Suprapubic skin (tissue), 3 donors: Measurements from ENCODE around the gene FXYD3.

Source experiments
- EP300 ChIP-seq: sonication (generic); formaldehyde crosslinking; IDR thresholded peaks from one replicate; pipeline ENCODE4 v1.6.1; 2017; ENCODE audit warnings: antibody characterized with exemption
- POLR2A ChIP-seq, 2 donors: fragments of 450-650 bp; IDR thresholded peaks; one replicate each; pipeline ENCODE4 v1.6.1; 2017; ENCODE audit warnings: antibody characterized with exemption in 2 of 2, mild to moderate bottlenecking in 2 of 2, moderate library complexity in 2 of 2
- TF ChIP-seq, protein P1 (sequence below), 2 donors: fragments of 200-600 bp in 1 of 2; fragments of 450-650 bp in 1 of 2; sonication (generic) in 1 of 2; IDR thresholded peaks; one replicate each; pipeline ENCODE4 v1.5.1; 2016 to 2019; ENCODE audit warnings: antibody characterized with exemption in 2 of 2, mild to moderate bottlenecking in 1 of 2, moderate library complexity in 1 of 2

DNA sequence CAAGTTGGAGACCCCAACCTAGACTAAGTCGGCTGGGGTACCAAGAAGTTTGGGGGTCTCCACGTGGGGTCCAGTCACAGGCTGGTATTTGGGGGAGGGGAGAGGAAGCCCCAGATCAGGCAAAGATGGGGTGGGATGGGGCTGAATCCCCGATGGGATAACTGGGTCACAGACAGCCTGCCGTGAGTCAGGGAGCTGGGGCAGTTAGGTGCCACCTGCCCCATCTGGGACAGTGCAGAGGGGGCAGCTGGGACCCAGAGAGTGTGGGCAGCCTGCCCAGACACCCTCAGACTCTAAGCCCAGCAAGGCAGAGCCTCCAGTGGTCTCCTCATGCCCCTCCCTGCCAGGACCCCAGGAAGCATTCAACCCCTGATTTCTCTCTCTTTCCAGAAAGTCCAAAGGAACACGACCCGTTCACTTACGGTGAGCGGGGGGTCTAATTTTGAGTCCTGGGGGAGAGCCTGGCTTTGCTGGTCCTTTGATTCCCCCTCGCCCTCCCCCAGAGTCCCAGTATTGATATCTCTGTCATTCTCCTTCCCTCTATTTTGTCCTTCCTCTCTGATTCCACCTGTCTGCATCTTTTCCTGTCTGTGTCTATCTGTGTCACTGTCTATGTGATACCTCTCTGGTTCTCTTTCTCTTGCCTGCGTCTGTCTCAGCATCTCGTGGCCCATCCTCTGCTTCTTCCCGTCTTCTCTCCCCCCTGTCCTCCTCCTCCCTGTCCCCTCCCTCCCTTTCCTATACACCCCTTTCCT is 24.8 kb downstream of the FXYD3 start:
- TF ChIP-seq, protein P1, sequence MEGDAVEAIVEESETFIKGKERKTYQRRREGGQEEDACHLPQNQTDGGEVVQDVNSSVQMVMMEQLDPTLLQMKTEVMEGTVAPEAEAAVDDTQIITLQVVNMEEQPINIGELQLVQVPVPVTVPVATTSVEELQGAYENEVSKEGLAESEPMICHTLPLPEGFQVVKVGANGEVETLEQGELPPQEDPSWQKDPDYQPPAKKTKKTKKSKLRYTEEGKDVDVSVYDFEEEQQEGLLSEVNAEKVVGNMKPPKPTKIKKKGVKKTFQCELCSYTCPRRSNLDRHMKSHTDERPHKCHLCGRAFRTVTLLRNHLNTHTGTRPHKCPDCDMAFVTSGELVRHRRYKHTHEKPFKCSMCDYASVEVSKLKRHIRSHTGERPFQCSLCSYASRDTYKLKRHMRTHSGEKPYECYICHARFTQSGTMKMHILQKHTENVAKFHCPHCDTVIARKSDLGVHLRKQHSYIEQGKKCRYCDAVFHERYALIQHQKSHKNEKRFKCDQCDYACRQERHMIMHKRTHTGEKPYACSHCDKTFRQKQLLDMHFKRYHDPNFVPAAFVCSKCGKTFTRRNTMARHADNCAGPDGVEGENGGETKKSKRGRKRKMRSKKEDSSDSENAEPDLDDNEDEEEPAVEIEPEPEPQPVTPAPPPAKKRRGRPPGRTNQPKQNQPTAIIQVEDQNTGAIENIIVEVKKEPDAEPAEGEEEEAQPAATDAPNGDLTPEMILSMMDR (IDR thresholded peaks at IDR 0.05) = no peak
- TF ChIP-seq EP300 (no peak), POLR2A (IDR thresholded peaks at IDR 0.05) (no peak)
